AG10803 (cell line): ENCODE results near the gene NHS.

Source experiments
- DNase-seq: peaks from one replicate; pipeline ENCODE4 v3.0.0; 2010; ENCODE audit warnings: low read depth
- H3K4me3 ChIP-seq: 2 replicates; pipeline ENCODE4 v1.5.1; 2011; ENCODE audit warnings: mild to moderate bottlenecking, low read length, control low read depth
- CTCF ChIP-seq: conservative IDR thresholded peaks from 2 replicates; pipeline ENCODE4 v1.5.1; 2011; ENCODE audit warnings: mild to moderate bottlenecking, low read length, control low read depth, inconsistent platforms

The NHS gene

GRCh38 chrX:17374619-17375366, at the start of gene NHS:
Gene NHS, plus strand, starts transcription at chrX:17375200. Its CDS starts 558 bp downstream, at chrX:17375758.
- peak; percentile 51 for TF ChIP-seq CTCF
- H3K4me3 ChIP-seq, result peak within 1 kb of the TSS; percentile 74
- peak; percentile 78 for DNase-seq

- no peak for DNase-seq
- no peak for TF ChIP-seq CTCF
Observed at GRCh38 chrX:17328837-17329236, 46.2 kb upstream of the NHS start.

GRCh38 chrX:17336377-17336776, 38.6 kb upstream of the NHS start:
- no peak for DNase-seq
- no peak overlapping the region for H3K4me3 ChIP-seq
- no peak for TF ChIP-seq CTCF

More at GRCh38 chrX:17328837-17329236, 46.2 kb upstream of the NHS start:
- H3K4me3 ChIP-seq, result no peak overlapping the region

- no peak for TF ChIP-seq CTCF
- DNase-seq, result no peak
- H3K4me3 ChIP-seq, result no peak overlapping the region
Observed at GRCh38 chrX:17355976-17356375, 19.0 kb upstream of the NHS start.

- no peak overlapping the region for H3K4me3 ChIP-seq
- DNase-seq, result peak; percentile 17
- TF ChIP-seq CTCF, result no peak
Observed at GRCh38 chrX:17359500-17359899, 15.5 kb upstream of the NHS start.

GRCh38 chrX:17361620-17362019, 13.4 kb upstream of the NHS start:
- no peak overlapping the region for H3K4me3 ChIP-seq
- 0 out of 2 replicates have a peak, but pooled peaks have one; percentile 16 for TF ChIP-seq CTCF
- DNase-seq, result no peak

GRCh38 chrX:17368002-17368401, 7.0 kb upstream of the NHS start:
- TF ChIP-seq CTCF, result no peak
- DNase-seq, result no peak
- no peak overlapping the region for H3K4me3 ChIP-seq
